Suppressor macrophage treated with lipopolysaccharide for 4 hours (primary cell): ENCODE measurements around the gene LCN12.

ENCODE experiments used
- DNase-seq: peaks from one replicate; pipeline ENCODE4 v3.0.0-alpha.2; 2020

The LCN12 gene

GRCh38 chr9:136951541-136952320 lies at the start of gene LCN12:
Gene LCN12, plus strand, starts transcription at chr9:136952273. Its CDS starts 55 bp downstream, at chr9:136952328.
- DNase-seq: no peak

GRCh38 chr9:136903041-136903554 lies 49.0 kb upstream of the LCN12 start:
- DNase-seq: no peak

GRCh38 chr9:136906266-136906665 lies 45.8 kb upstream of the LCN12 start:
- no peak for DNase-seq

GRCh38 chr9:136907011-136907914 lies 44.8 kb upstream of the LCN12 start:
- no peak for DNase-seq

GRCh38 chr9:136910197-136910900 lies 41.7 kb upstream of the LCN12 start:
- no peak for DNase-seq

GRCh38 chr9:136910901-136911245 lies 41.2 kb upstream of the LCN12 start:
- DNase-seq: no peak

GRCh38 chr9:136913701-136914438 lies 38.2 kb upstream of the LCN12 start:
- no peak for DNase-seq

- DNase-seq: no peak
Measured at GRCh38 chr9:136915632-136916329, 36.3 kb upstream of the LCN12 start.

- DNase-seq: no peak
Measured at GRCh38 chr9:136916330-136917184, 35.5 kb upstream of the LCN12 start.

- no peak for DNase-seq
Measured at GRCh38 chr9:136917902-136918301, 34.2 kb upstream of the LCN12 start.

GRCh38 chr9:136920069-136920468 lies 32.0 kb upstream of the LCN12 start:
- no peak for DNase-seq

GRCh38 chr9:136920734-136921231 lies 31.3 kb upstream of the LCN12 start:
- no peak for DNase-seq

GRCh38 chr9:136921307-136921706 lies 30.8 kb upstream of the LCN12 start:
- DNase-seq: no peak

GRCh38 chr9:136921718-136922117 lies 30.4 kb upstream of the LCN12 start:
- no peak for DNase-seq

- no peak for DNase-seq
Measured at GRCh38 chr9:136922540-136922939, 29.5 kb upstream of the LCN12 start.

GRCh38 chr9:136923881-136924280 lies 28.2 kb upstream of the LCN12 start:
- no peak for DNase-seq

- DNase-seq: no peak
Measured at GRCh38 chr9:136925414-136926153, 26.5 kb upstream of the LCN12 start.

- DNase-seq: no peak
Measured at GRCh38 chr9:136926154-136926704, 25.8 kb upstream of the LCN12 start.

- no peak for DNase-seq
Measured at GRCh38 chr9:136926749-136927148, 25.3 kb upstream of the LCN12 start.
